ENCODE measurements around the gene CEND1.

- TF ChIP-seq CTCF (IDR thresholded peaks at IDR 0.05) (no peak), POLR2A (IDR thresholded peaks at IDR 0.05) (no peak)
Observed at GRCh38 chr11:827897-828192, 38.0 kb upstream of the CEND1 start, which contains the start of gene CRACR2B.

Measured in thyroid gland (tissue), 4 donors.